ENCODE results near the gene OR52E5.

DNA sequence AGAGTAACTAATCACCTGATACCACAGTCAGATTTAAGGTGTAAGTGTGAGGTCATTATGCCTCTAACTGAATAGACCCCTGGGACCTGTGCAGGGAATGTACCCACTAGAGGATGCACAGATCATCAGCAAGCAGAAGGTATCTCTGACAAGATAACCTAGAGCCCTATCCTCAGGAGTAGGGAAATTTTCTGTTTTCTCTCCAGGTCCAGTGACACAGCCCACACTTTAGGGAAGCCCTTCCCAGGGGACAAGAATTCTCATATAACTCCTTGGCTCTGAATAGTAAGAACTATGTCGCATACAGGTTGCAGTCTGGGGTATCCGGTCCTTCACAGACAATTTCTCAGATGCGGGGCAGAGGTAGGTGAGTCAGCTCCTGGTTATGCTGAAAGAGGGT lies at the start of gene OR52E5:
- TF ChIP-seq REST (IDR thresholded peaks at IDR 0.05; ENCODE audit: insufficient read depth in 1 of 2, low read depth in 2 of 2, low read length in 2 of 2) (no peak), FOXP2 (optimal IDR thresholded peaks at IDR 0.05; ENCODE audit: borderline replicate concordance, extremely low read depth, extremely low read length, insufficient read depth) (no peak), POLR2AphosphoS5 (IDR thresholded peaks at IDR 0.05; ENCODE audit: low read depth, low read length) (no peak), TAF1 (IDR thresholded peaks at IDR 0.05; ENCODE audit: borderline replicate concordance, insufficient read depth, low read length) (no peak), SIN3A (IDR thresholded peaks at IDR 0.05; ENCODE audit: borderline replicate concordance, insufficient read depth, low read length) (no peak)
